SK-N-SH treated with all-trans-retinoic acid at 6 μM for 48 hours (cell line): Measurements from ENCODE around the gene C1RL.

Experiments used
- ATAC-seq: fragments of 200-7000 bp; cut with Tn5 transposase; 3 replicates; pipeline ENCODE4 v1.9.1; 2020; ENCODE audit warnings: mild to moderate bottlenecking, moderate library complexity
- BACH2 ChIP-seq: fragments of 250-450 bp; sonication (Bioruptor Pico); IDR thresholded peaks from 2 replicates; pipeline ENCODE4 v1.9.0; 2021; ENCODE audit warnings: mild to moderate bottlenecking, borderline replicate concordance
- CREB5 ChIP-seq: fragments of 250-450 bp; sonication (Bioruptor Pico); IDR thresholded peaks from 2 replicates; pipeline ENCODE4 v1.5.1; 2020; ENCODE audit warnings: low read depth, mild to moderate bottlenecking, moderate library complexity
- CSDC2 ChIP-seq: fragments of 250-450 bp; sonication (Bioruptor Pico); IDR thresholded peaks from 2 replicates; pipeline ENCODE4 v1.5.0; 2020; ENCODE audit warnings: mild to moderate bottlenecking, moderate library complexity
- ESRRG ChIP-seq: fragments of 250-450 bp; sonication (Bioruptor Pico); IDR thresholded peaks from 2 replicates; pipeline ENCODE4 v1.6.1; 2021; ENCODE audit warnings: mild to moderate bottlenecking
- GLIS3 ChIP-seq: fragments of 250-450 bp; sonication (Bioruptor Pico); IDR thresholded peaks from 2 replicates; pipeline ENCODE4 v1.5.0; 2020; ENCODE audit warnings: mild to moderate bottlenecking, moderate library complexity
- OSR1 ChIP-seq: fragments of 250-450 bp; sonication (Bioruptor Pico); IDR thresholded peaks from 2 replicates; pipeline ENCODE4 v1.8.0; 2022; ENCODE audit warnings: moderate library complexity, mild to moderate bottlenecking, inconsistent platforms
- PATZ1 ChIP-seq: fragments of 250-450 bp; sonication (Bioruptor Pico); IDR thresholded peaks from 2 replicates; pipeline ENCODE4 v1.8.0; 2020; ENCODE audit warnings: mild to moderate bottlenecking, moderate library complexity, borderline replicate concordance
- POU6F1 ChIP-seq: fragments of 250-450 bp; sonication (Bioruptor Pico); IDR thresholded peaks from 2 replicates; pipeline ENCODE4 v1.8.0; 2021; ENCODE audit warnings: low read depth, mild to moderate bottlenecking, moderate library complexity, borderline replicate concordance
- PPARA ChIP-seq: fragments of 250-450 bp; sonication (Bioruptor Pico); IDR thresholded peaks from 2 replicates; pipeline ENCODE4 v1.5.0; 2020; ENCODE audit warnings: mild to moderate bottlenecking, borderline replicate concordance
- RARB ChIP-seq: fragments of 250-450 bp; sonication (Bioruptor Pico); IDR thresholded peaks from 2 replicates; pipeline ENCODE4 v1.8.0; 2021; ENCODE audit warnings: mild to moderate bottlenecking, moderate library complexity
- SNAI2 ChIP-seq: fragments of 250-450 bp; sonication (Bioruptor Pico); IDR thresholded peaks from 2 replicates; pipeline ENCODE4 v1.5.0; 2020; ENCODE audit warnings: mild to moderate bottlenecking, moderate library complexity
- TCF4 ChIP-seq: fragments of 250-450 bp; sonication (Bioruptor Pico); IDR thresholded peaks from 2 replicates; pipeline ENCODE4 v1.8.0; 2021; ENCODE audit warnings: mild to moderate bottlenecking, moderate library complexity, borderline replicate concordance
- TOX ChIP-seq: fragments of 250-450 bp; sonication (Bioruptor Pico); IDR thresholded peaks from 2 replicates; pipeline ENCODE4 v1.8.0; 2021; ENCODE audit warnings: mild to moderate bottlenecking, moderate library complexity, borderline replicate concordance
- ZFP3 ChIP-seq: fragments of 250-450 bp; sonication (Bioruptor Pico); IDR thresholded peaks from 2 replicates; pipeline ENCODE4 v1.5.0; 2020; ENCODE audit warnings: mild to moderate bottlenecking, moderate library complexity
- ZFP30 ChIP-seq: fragments of 450-650 bp; formaldehyde crosslinking; IDR thresholded peaks from 2 replicates; pipeline ENCODE4 v1.5.0; 2022; ENCODE audit warnings: mild to moderate bottlenecking, moderate library complexity
- ZNF70 ChIP-seq: fragments of 450-650 bp; formaldehyde crosslinking; IDR thresholded peaks from 2 replicates; pipeline ENCODE4 v1.5.0; 2020; ENCODE audit warnings: mild to moderate bottlenecking, moderate library complexity
- ZNF8 ChIP-seq: fragments of 450-650 bp; formaldehyde crosslinking; IDR thresholded peaks from 2 replicates; pipeline ENCODE4 v1.5.0; 2020; ENCODE audit warnings: mild to moderate bottlenecking, moderate library complexity
- TF ChIP-seq, protein P1 (sequence below): fragments of 250-450 bp; sonication (Bioruptor Pico); IDR thresholded peaks from 2 replicates; pipeline ENCODE4 v1.5.1; 2021; ENCODE audit warnings: mild to moderate bottlenecking, moderate library complexity

The C1RL gene

DNA sequence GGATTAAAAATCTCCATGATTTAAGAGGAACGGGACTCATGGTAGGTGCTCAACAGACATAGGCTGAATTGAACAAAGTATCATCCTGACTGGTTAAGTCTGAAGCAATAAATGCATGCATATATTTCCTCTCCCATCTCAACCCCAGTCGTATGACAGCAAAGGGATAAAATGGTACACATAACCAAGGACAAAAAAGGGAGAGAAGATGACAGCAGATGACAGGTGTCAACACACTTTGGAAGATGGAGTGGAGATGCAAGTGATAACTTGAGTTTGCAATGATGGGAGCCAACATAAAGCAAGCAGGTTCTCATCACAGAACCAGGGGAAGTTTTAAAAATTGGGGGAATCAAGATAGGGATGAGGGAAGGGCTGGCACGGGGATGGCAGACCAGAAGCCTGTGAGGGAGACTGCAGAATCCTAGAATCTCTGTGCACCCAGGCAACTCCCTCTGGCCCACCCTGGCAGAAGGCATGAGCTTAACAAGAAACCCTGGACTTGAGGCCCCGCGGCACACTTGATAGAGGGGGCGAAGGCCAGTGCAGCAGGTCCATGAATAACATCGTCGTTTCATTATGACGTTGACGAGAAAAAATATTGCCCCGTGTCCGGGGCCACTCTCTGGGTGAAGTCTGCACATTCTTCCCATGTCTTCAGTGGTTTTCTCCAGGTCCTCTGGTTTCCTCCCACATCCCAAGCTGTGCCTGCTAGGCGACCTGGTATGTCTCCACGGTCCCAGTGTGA lies 5.0 kb downstream of the C1RL start:
- ATAC-seq, result no peak
- TF ChIP-seq ESRRG (CRISPR knock-in tag) (no peak), ZNF70 (CRISPR knock-in tag) (no peak), TCF4 (CRISPR knock-in tag) (no peak)

DNA sequence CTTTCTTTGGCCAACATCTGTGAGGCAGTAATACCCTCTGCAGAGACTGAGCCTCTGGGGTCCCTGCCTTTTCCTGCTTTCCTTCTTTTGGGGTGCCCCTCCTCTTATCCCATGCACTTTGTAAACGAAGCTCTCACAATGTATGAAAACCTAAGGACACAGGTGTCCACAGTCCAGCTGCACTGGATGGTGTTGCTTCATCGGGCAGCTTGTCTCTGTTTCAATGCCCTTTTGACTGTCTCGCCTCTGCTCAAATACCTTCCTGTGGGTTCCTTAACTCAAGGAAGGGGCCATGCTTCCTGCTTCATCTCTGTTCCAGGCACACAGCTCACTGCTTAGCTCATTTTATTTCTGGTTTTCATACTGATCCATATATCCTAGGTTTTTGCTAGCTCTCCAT lies 6.4 kb downstream of the C1RL start:
- TF ChIP-seq RARB (CRISPR knock-in tag) (no peak), CREB5 (no peak), CSDC2 (no peak), TCF4 (CRISPR knock-in tag) (no peak), ZNF8 (CRISPR knock-in tag) (no peak), POU6F1 (no peak)
- TF ChIP-seq, all 23 proteins: peak for 0
- no peak for ATAC-seq

DNA sequence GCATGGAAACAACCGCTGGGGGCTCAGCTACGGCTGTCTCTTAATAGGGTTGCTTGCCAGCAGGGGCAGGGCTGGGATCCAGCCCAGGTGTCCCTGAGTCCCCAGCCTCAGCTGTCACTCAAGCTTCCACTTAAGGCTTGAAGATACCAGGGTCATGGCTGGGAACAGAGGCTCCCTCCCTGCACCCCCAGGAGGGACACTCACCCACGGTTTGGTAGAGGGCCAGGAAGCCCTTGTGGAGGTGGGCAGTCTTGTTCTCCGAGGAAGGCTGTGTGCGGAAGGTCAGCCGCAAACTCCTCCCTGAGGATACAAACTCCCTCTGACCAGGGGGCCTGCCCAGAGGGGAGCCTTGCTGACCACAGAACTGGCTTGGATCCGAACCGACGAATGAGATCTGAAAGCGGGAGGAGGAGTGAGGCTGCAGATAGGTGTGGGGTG lies 7.3 kb downstream of the C1RL start:
- TF ChIP-seq ZFP3 (no peak), SNAI2 (CRISPR knock-in tag) (no peak), ZFP30 (CRISPR knock-in tag) (no peak), GLIS3 (CRISPR knock-in tag) (no peak), PATZ1 (CRISPR knock-in tag) (no peak), POU6F1 (no peak), PPARA (CRISPR knock-in tag) (no peak), ESRRG (CRISPR knock-in tag) (no peak), BACH2 (no peak), CREB5 (no peak), OSR1 (no peak), TCF4 (CRISPR knock-in tag) (no peak), ZNF70 (CRISPR knock-in tag) (no peak)
- TF ChIP-seq, protein P1, sequence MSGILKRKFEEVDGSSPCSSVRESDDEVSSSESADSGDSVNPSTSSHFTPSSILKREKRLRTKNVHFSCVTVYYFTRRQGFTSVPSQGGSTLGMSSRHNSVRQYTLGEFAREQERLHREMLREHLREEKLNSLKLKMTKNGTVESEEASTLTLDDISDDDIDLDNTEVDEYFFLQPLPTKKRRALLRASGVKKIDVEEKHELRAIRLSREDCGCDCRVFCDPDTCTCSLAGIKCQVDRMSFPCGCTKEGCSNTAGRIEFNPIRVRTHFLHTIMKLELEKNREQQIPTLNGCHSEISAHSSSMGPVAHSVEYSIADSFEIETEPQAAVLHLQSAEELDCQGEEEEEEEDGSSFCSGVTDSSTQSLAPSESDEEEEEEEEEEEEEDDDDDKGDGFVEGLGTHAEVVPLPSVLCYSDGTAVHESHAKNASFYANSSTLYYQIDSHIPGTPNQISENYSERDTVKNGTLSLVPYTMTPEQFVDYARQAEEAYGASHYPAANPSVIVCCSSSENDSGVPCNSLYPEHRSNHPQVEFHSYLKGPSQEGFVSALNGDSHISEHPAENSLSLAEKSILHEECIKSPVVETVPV, result no peak
- no peak for ATAC-seq

DNA sequence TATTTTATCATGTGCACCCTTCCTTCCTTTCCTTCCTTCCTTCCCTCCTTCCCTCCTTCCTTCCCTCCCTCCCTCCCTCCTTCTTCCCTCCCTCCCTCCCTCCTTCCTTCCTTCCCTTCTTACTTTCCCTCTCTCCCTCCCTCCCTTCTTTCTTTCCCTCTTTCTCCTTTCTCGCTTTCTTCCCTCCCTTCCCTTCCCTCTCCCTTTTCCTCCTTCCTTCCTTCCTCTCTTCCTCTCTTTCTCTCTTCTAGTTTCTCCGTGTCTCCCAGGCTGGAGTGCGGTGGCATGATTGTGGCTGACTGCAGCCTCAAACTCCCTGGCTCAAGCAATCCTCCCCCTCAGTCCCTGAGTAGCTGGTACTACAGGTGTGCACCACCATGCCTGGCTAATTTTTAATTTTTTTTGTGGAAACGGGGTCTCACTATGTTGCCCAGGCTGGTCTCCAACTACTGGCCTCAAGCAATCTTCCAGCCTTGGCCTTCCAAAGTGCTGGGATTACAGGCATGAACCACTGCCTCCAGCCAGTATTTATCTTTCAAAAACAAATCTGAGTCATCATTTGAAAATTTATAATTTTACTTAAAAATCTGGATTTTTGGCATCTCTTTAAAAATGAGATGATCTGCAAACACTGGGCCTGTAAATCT lies 7.8 kb downstream of the C1RL start:
- ATAC-seq, result no peak
- TF ChIP-seq CSDC2 (no peak), CREB5 (no peak), ZNF70 (CRISPR knock-in tag) (no peak), RARB (CRISPR knock-in tag) (no peak), ZNF8 (CRISPR knock-in tag) (no peak), TOX (no peak), TCF4 (CRISPR knock-in tag) (no peak), ZFP30 (CRISPR knock-in tag) (no peak)
- TF ChIP-seq, protein P1, result no peak
